Gastroesophageal sphincter (tissue), 3 donors: ENCODE results near the gene KDM2B.

Experiments
- EP300 ChIP-seq: sonication (generic); formaldehyde crosslinking; IDR thresholded peaks from one replicate; pipeline ENCODE4 v1.6.1; 2017; ENCODE audit warnings: antibody characterized with exemption, mild to moderate bottlenecking
- POLR2A ChIP-seq, 2 donors: fragments of 450-650 bp; IDR thresholded peaks; one replicate each; pipeline ENCODE4 v1.6.1; 2017; ENCODE audit warnings: antibody characterized with exemption in 2 of 2, mild to moderate bottlenecking in 2 of 2, moderate library complexity in 1 of 2
- TF ChIP-seq, protein P1 (sequence below), 4 experiments: fragments of 200-600 bp in 2 of 4; fragments of 450-650 bp in 2 of 4; sonication (generic) in 1 of 4; IDR thresholded peaks; one replicate each; pipeline ENCODE4 v1.5.1; 2017 to 2019; ENCODE audit warnings: antibody characterized with exemption in 4 of 4, mild to moderate bottlenecking in 2 of 4, moderate library complexity in 2 of 4

DNA sequence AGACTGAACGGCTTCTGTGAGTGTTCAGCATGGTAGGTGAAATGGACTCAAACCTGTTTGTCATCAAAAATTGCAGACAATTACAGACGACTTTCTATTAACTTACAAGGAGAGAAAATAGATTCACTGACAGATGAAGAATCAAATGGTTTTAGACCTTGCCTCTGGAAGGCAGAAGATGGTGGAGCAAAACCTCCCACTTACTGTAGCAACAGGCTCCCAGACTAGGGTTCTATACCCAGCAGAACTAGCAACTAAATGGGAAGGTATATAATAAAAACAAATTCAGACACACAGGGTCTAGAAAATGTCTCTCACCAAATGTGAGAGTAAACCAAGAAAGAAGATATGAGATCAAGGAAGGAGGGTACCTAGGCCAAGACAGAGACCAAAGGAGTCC is 144.1 kb downstream of the KDM2B start:
- TF ChIP-seq, protein P1, sequence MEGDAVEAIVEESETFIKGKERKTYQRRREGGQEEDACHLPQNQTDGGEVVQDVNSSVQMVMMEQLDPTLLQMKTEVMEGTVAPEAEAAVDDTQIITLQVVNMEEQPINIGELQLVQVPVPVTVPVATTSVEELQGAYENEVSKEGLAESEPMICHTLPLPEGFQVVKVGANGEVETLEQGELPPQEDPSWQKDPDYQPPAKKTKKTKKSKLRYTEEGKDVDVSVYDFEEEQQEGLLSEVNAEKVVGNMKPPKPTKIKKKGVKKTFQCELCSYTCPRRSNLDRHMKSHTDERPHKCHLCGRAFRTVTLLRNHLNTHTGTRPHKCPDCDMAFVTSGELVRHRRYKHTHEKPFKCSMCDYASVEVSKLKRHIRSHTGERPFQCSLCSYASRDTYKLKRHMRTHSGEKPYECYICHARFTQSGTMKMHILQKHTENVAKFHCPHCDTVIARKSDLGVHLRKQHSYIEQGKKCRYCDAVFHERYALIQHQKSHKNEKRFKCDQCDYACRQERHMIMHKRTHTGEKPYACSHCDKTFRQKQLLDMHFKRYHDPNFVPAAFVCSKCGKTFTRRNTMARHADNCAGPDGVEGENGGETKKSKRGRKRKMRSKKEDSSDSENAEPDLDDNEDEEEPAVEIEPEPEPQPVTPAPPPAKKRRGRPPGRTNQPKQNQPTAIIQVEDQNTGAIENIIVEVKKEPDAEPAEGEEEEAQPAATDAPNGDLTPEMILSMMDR (IDR thresholded peaks at IDR 0.05), result no peak
- TF ChIP-seq POLR2A (IDR thresholded peaks at IDR 0.05) (no peak), EP300 (no peak)
